Transverse colon (tissue), 4 donors: ENCODE data around the gene SSTR1. TPM values are rescaled to one million over a fixed set of nuclear protein-coding genes. Genes with fewer than 3 reads are reported as not detected.

Source experiments
- DNase-seq: peaks from one replicate; pipeline ENCODE4 v3.0.0-alpha.2; 2019
- H3K27ac ChIP-seq, 4 donors: fragments of 200-600 bp; sonication (generic); 2 replicates each; pipeline ENCODE4 v1.5.1; 2016 to 2018; ENCODE audit warnings: inconsistent platforms in 4 of 4
- H3K27me3 ChIP-seq: fragments of 200-600 bp; sonication (generic); 2 replicates; pipeline ENCODE4 v1.5.1; 2017; ENCODE audit warnings: inconsistent platforms
- H3K36me3 ChIP-seq, 4 donors: fragments of 200-600 bp; sonication (generic); 2 replicates each; pipeline ENCODE4 v1.5.1; 2017 to 2019; ENCODE audit warnings: inconsistent platforms in 4 of 4
- H3K4me1 ChIP-seq, 4 donors: fragments of 200-600 bp; sonication (generic); 2 replicates each; pipeline ENCODE4 v1.5.1; 2017 to 2020; ENCODE audit warnings: inconsistent platforms in 4 of 4
- H3K4me3 ChIP-seq, 4 donors: fragments of 200-600 bp; sonication (generic); 1 replicate in 1 of 4; 2 replicates in 3 of 4; pipeline versions ENCODE4 v1.5.1 to v1.6.1; 2017 to 2019; ENCODE audit warnings: inconsistent platforms in 4 of 4
- H3K9me3 ChIP-seq, 2 donors: fragments of 200-600 bp; sonication (generic); 2 replicates each; pipeline ENCODE4 v1.5.1; 2017 to 2019; ENCODE audit warnings: inconsistent platforms in 2 of 2
- EP300 ChIP-seq: sonication (generic); formaldehyde crosslinking; IDR thresholded peaks from one replicate; pipeline ENCODE4 v1.6.1; 2017; ENCODE audit warnings: antibody characterized with exemption, low read depth
- POLR2A ChIP-seq: fragments of 450-650 bp; IDR thresholded peaks from one replicate; pipeline ENCODE4 v1.6.1; 2016; ENCODE audit warnings: antibody characterized with exemption, mild to moderate bottlenecking, moderate library complexity
- POLR2AphosphoS5 ChIP-seq, 3 donors: sonication (generic); formaldehyde crosslinking; IDR thresholded peaks; one replicate each; pipeline ENCODE4 v1.6.1; 2016; ENCODE audit warnings: antibody characterized with exemption in 3 of 3
- WGBS, 2 donors: methylation state at CpG; one replicate each; pipeline ENCODE4 v1.1.5; 2018; ENCODE audit warnings: low coverage in 1 of 2; 5-methylcytosine and 5-hydroxymethylcytosine counted together
- in situ Hi-C, 4 donors: fragments of 200-750 bp; cut with MboI; loops; one replicate each; pipeline versions ENCODE4 v1.15.0 to v1.15.1; 2017; ENCODE audit warnings: low sequenced_read_pairs in 3 of 4, low pct_ligation_motif_present in 1 of 4, low pct_unique_long_range_greater_than_20kb in 1 of 4
- intact Hi-C: fragments of 100-400 bp; cut with DNase I; formaldehyde crosslinking; loops from one replicate; pipeline ENCODE4 v1.15.1; 2023; ENCODE audit warnings: low total_unique reads
- total RNA-seq, 4 donors: library from RNA; depleted of rRNA; stranded (reverse); fragments of >200 nt; gene quantifications; one replicate each; pipeline ENCODE4 v1.1.0, GENCODE V29; 2016
- TF ChIP-seq, protein P1 (sequence below), 5 experiments: fragments of 200-600 bp in 3 of 5; fragments of 450-650 bp in 2 of 5; sonication (generic) in 3 of 5; IDR thresholded peaks; 1 replicate in 2 of 5; 2 replicates in 3 of 5; pipeline ENCODE4 v1.5.1; 2016 to 2017; ENCODE audit warnings: antibody characterized with exemption in 5 of 5, inconsistent platforms in 3 of 5, mild to moderate bottlenecking in 2 of 5, moderate library complexity in 1 of 5

SSTR1 gene
- total RNA-seq = 10 to 100 TPM in 1 of 4 donors, 1 to 10 TPM in 3; 1.6 to 10.1 (median 6.9) TPM

DNA sequence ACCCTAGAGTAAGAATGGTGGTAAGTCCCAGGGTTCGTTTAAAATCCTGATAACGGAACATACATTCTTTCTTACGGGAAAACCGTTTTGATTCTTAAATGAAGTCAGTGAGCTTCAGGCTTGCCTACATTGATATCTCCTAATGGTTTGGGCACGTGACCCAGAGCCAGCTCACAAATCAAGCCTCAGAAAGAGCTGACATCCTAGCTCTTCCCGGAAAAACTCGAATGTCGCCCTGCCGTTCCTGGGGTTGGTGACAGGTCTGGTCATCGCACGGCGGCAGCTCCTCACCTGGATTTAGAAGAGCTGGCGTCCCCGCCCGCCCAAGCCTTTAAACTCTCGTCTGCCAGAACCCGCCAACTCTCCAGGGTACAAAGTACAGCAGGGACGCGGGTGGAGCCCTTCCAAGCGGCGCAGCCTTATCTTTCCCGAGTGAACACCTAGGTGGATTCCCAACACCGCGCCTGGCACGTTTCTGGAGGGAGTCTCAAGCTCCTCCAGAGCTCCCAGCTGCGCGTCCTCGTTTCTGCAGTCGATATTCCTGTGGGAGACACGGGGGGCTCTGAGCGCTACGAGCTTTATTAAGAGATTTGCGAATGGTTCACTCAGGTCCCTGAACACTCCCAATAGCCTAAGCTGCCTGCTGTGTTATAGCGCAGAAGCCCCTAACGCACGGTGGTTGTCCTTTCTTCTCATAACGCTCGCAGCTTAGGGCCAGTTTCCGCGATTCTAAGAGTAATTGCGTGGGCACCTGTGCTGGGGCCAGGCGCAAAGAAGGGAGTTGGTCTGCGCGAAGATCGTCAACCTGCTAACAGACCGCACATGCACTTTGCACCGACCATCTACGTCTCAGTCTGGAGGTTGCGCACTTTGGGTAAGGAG is at the start of gene SSTR1:
Gene SSTR1, plus strand, starts transcription at position 169 of the 882 bp plus-strand sequence. CDS start 1,486 bp downstream, outside the sequence.
- WGBS, 2 donors = 12% methylated on average over 48 of the region's 49 CpGs; no CpG with 5 or more reads in 1 of the 2 donors
- intact Hi-C loops (no loop called here), in situ Hi-C loops (no loop called here)
- DNase-seq = peak; percentile 89
- TF ChIP-seq EP300 = no peak
- peak in 2 of 3 donors; percentile 11 to 42 for TF ChIP-seq POLR2AphosphoS5 (IDR thresholded peaks at IDR 0.05)
- TF ChIP-seq, protein P1, sequence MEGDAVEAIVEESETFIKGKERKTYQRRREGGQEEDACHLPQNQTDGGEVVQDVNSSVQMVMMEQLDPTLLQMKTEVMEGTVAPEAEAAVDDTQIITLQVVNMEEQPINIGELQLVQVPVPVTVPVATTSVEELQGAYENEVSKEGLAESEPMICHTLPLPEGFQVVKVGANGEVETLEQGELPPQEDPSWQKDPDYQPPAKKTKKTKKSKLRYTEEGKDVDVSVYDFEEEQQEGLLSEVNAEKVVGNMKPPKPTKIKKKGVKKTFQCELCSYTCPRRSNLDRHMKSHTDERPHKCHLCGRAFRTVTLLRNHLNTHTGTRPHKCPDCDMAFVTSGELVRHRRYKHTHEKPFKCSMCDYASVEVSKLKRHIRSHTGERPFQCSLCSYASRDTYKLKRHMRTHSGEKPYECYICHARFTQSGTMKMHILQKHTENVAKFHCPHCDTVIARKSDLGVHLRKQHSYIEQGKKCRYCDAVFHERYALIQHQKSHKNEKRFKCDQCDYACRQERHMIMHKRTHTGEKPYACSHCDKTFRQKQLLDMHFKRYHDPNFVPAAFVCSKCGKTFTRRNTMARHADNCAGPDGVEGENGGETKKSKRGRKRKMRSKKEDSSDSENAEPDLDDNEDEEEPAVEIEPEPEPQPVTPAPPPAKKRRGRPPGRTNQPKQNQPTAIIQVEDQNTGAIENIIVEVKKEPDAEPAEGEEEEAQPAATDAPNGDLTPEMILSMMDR (IDR thresholded peaks at IDR 0.05) = no peak
- TF ChIP-seq POLR2A = peak; percentile 23
- peak within 1 kb of the TSS in 3 of 4 donors; percentile 41 to 50 (median 49) for H3K4me3 ChIP-seq
- peaks cover 0 to 26% (median 13%) of the 10 kb centered on the region in 4 donors for H3K4me1 ChIP-seq
- H3K27ac ChIP-seq = peak within 1 kb of the TSS; percentile 79 to 90 (median 84)
- no peaks in the 10 kb centered on the region for H3K36me3 ChIP-seq
- H3K27me3 ChIP-seq = peaks cover 42% of the 10 kb centered on the region
- H3K9me3 ChIP-seq = no peaks in the 10 kb centered on the region

- in situ Hi-C loops = no loop called here
- Histone ChIP-seq H3K4me3 (no peak overlapping the region), H3K4me1 (no peaks in the 10 kb centered on the region), H3K27me3 (no peaks in the 10 kb centered on the region), H3K27ac (no peak overlapping the region), H3K36me3 (no peaks in the 10 kb centered on the region), H3K9me3 (no peaks in the 10 kb centered on the region)
- DNase-seq = no peak
- TF ChIP-seq, protein P1 (IDR thresholded peaks at IDR 0.05) = no peak
- TF ChIP-seq POLR2A = no peak
- no peak for TF ChIP-seq EP300
- no peak for TF ChIP-seq POLR2AphosphoS5 (IDR thresholded peaks at IDR 0.05)
- intact Hi-C loops = no loop called here
These were observed 49.2 kb upstream of the SSTR1 start for GRCh38 chr14:38158468-38158867.

GRCh38 chr14:38168416-38168815 is 39.3 kb upstream of the SSTR1 start:
- Histone ChIP-seq H3K9me3 (no peaks in the 10 kb centered on the region), H3K4me3 (no peak overlapping the region), H3K27ac (no peak overlapping the region), H3K4me1 (no peaks in the 10 kb centered on the region), H3K27me3 (no peaks in the 10 kb centered on the region), H3K36me3 (no peaks in the 10 kb centered on the region)
- in situ Hi-C loops (no loop called here), intact Hi-C loops (no loop called here)
- TF ChIP-seq POLR2A (no peak), EP300 (no peak), POLR2AphosphoS5 (IDR thresholded peaks at IDR 0.05) (no peak)
- TF ChIP-seq, protein P1 (IDR thresholded peaks at IDR 0.05) = no peak
- 27 to 35% methylated on average over 1 to 2 of the region's 2 CpGs for WGBS, 2 donors
- DNase-seq = no peak

DNA sequence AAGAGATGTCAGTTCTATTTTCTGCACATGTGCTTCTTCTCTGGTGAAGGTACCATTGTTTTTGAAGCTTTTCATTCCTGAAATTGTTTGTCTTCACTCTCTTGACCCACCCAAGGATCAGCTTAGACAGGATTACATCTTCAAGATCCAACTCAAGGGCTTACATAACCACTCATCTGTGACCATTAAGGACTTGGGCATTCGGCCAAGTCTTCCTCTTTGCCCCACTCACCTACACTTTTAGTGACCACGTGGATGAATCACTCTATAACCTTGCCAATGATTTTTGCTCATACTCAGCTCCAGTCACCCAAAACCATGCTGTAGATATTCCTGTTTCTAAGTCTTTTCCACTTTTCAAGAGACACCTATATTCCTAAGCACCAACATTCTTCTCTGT is 36.5 kb upstream of the SSTR1 start:
- no peaks in the 10 kb centered on the region for H3K36me3 ChIP-seq
- H3K9me3 ChIP-seq = no peaks in the 10 kb centered on the region
- H3K27me3 ChIP-seq = no peaks in the 10 kb centered on the region
- intact Hi-C loops (no loop called here), in situ Hi-C loops (no loop called here)
- no peak overlapping the region for H3K4me3 ChIP-seq
- 44 to 51% methylated on average over 2 of the region's 2 CpGs for WGBS, 2 donors
- no peaks in the 10 kb centered on the region for H3K4me1 ChIP-seq
- no peak overlapping the region for H3K27ac ChIP-seq
- TF ChIP-seq POLR2A = no peak
- no peak for TF ChIP-seq POLR2AphosphoS5 (IDR thresholded peaks at IDR 0.05)
- TF ChIP-seq, protein P1 (IDR thresholded peaks at IDR 0.05) = no peak
- TF ChIP-seq EP300 = no peak
- DNase-seq = no peak
